CD4-positive, alpha-beta memory T cell (primary cell): ENCODE measurements around the gene HPSE2. TPM values are rescaled to one million over a fixed set of nuclear protein-coding genes. Genes with fewer than 3 reads are reported as not detected.

Experiments
- CTCF ChIA-PET: fragments of 350-600 bp; sonication (Branson Sonifier 250); formaldehyde crosslinking; loops from one replicate; lab custom pipeline; 2021; ENCODE audit warnings: inconsistent platforms; ENCODE audit not compliant: partially characterized antibody; lab: Charles Lee
- POLR2A ChIA-PET: fragments of 350-600 bp; sonication (Branson Sonifier 250); formaldehyde crosslinking; loops from one replicate; lab custom pipeline; 2021; ENCODE audit not compliant: partially characterized antibody; lab: Charles Lee
- DNase-seq, 5 donors: peaks; one replicate each; pipeline versions ENCODE4 v3.0.0 to v3.0.0-alpha.2; 2020 to 2022; ENCODE audit warnings: mixed read lengths in 1 of 5
- H3K27ac ChIP-seq: one replicate; pipeline ENCODE4 v1.7.0; 2013; ENCODE audit warnings: low read depth, low read length
- H3K27me3 ChIP-seq: 2 replicates; pipeline ENCODE4 v1.7.0; 2013; ENCODE audit warnings: mild to moderate bottlenecking, low read length, moderate library complexity; ENCODE audit not compliant: insufficient read depth
- H3K36me3 ChIP-seq: 2 replicates; pipeline ENCODE4 v1.7.0; 2013; ENCODE audit warnings: mild to moderate bottlenecking, low read length, moderate library complexity; ENCODE audit not compliant: insufficient read depth
- H3K4me1 ChIP-seq: 2 replicates; pipeline ENCODE4 v1.7.0; 2013; ENCODE audit warnings: mild to moderate bottlenecking, low read length, moderate library complexity; ENCODE audit not compliant: insufficient read depth
- H3K4me3 ChIP-seq, 2 donors: one replicate each; pipeline ENCODE4 v1.7.0; 2013; ENCODE audit warnings: low read length in 2 of 2, mild to moderate bottlenecking in 1 of 2
- H3K9me3 ChIP-seq, 2 donors: one replicate each; pipeline ENCODE4 v1.7.0; 2013; ENCODE audit warnings: low read length in 2 of 2, control low read depth in 1 of 2; ENCODE audit not compliant: control insufficient read depth in 1 of 2
- H3K27ac Mint-ChIP-seq, 7 donors: one replicate each; pipeline ENCODE4 v1.8.0; 2020 to 2021; ENCODE audit warnings: mixed read lengths in 7 of 7, mild to moderate bottlenecking in 6 of 7, inconsistent platforms in 3 of 7, moderate library complexity in 3 of 7
- H3K27me3 Mint-ChIP-seq, 2 donors: one replicate each; pipeline ENCODE4 v1.8.0; 2020 to 2021; ENCODE audit warnings: mixed read lengths in 2 of 2
- H3K36me3 Mint-ChIP-seq, 2 donors: one replicate each; pipeline ENCODE4 v1.8.0; 2020 to 2021; ENCODE audit warnings: mixed read lengths in 2 of 2, inconsistent platforms in 1 of 2, mild to moderate bottlenecking in 1 of 2
- H3K4me1 Mint-ChIP-seq, 4 donors: one replicate each; pipeline ENCODE4 v1.8.0; 2020 to 2021; ENCODE audit warnings: mixed read lengths in 4 of 4, mild to moderate bottlenecking in 1 of 4
- H3K4me3 Mint-ChIP-seq, 8 donors: one replicate each; pipeline ENCODE4 v1.8.0; 2020 to 2021; ENCODE audit warnings: mixed read lengths in 8 of 8, mild to moderate bottlenecking in 7 of 8, moderate library complexity in 6 of 8, inconsistent platforms in 3 of 8
- H3K9me3 Mint-ChIP-seq, 8 donors: one replicate each; pipeline ENCODE4 v1.8.0; 2020 to 2021; ENCODE audit warnings: mixed read lengths in 8 of 8, mild to moderate bottlenecking in 5 of 8, inconsistent platforms in 3 of 8, moderate library complexity in 1 of 8
- intact Hi-C: fragments of 100-400 bp; cut with micrococcal nuclease; formaldehyde crosslinking; loops from one replicate; pipeline ENCODE4 v1.15.1; 2023
- polyA plus RNA-seq, 2 donors: library from polyadenylated mRNA; unstranded; fragments of 300-500 nt; fragmentation: Illumina TruSeq; gene quantifications; one replicate each; pipeline ENCODE4 v1.2.3, GENCODE V29; 2021
- total RNA-seq, 2 experiments: library from RNA; stranded (reverse); gene quantifications; one replicate each; pipeline ENCODE4 v1.2.3, GENCODE V29; 2021

The HPSE2 gene
- total and polyA plus RNA-seq, 4 experiments from 2014 or later, result 0.09 to 0.12 TPM; not detected in 2

DNA sequence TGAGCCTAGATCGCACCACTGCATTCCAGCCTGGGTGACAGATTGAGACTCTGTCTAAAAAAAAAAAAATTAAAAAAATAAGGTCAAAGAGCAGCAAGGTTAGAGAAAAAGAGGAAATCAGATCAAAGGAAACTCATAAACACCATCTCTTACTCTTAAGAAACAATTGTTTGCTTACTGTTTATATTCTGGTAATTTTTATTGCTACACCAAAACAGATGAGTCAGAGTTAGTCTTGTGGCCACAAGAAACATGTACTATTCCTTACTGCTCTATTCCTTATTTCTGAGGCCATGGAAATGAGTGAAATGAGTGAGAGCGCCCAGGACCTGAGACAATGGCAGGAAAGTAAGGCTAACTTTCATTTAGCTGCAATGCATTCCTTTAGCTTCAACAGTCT, 387.3 kb downstream of the HPSE2 start:
- Histone ChIP-seq H3K27me3 (no peaks in the 10 kb centered on the region), H3K4me3 (no peak overlapping the region), H3K36me3 (no peaks in the 10 kb centered on the region), H3K4me1 (no peaks in the 10 kb centered on the region), H3K27ac (no peak overlapping the region), H3K9me3 (no peaks in the 10 kb centered on the region)
- no peak overlapping the region for H3K27ac Mint-ChIP-seq
- ChIA-PET POLR2A (no interaction called here), CTCF (no interaction called here)
- no peak for DNase-seq
- intact Hi-C loops, result no loop called here
- H3K4me3 Mint-ChIP-seq, result no peak overlapping the region
- no peaks in the 10 kb centered on the region for H3K4me1 Mint-ChIP-seq
- H3K9me3 Mint-ChIP-seq, result peaks cover 0 to 1% (median 0%) of the 10 kb centered on the region in 8 donors
- H3K27me3 Mint-ChIP-seq, result peaks cover 0 to under 1% of the 10 kb centered on the region in 2 donors
- no peaks in the 10 kb centered on the region for H3K36me3 Mint-ChIP-seq

GRCh38 chr10:98846787-98847186, 388.9 kb downstream of the HPSE2 start:
- no peak overlapping the region for H3K27ac ChIP-seq
- H3K36me3 Mint-ChIP-seq, result no peaks in the 10 kb centered on the region
- H3K9me3 Mint-ChIP-seq, result no peaks in the 10 kb centered on the region
- no peaks in the 10 kb centered on the region for H3K36me3 ChIP-seq
- H3K4me1 Mint-ChIP-seq, result no peaks in the 10 kb centered on the region
- no peaks in the 10 kb centered on the region for H3K4me1 ChIP-seq
- POLR2A ChIA-PET, result no interaction called here
- DNase-seq, result no peak
- no peaks in the 10 kb centered on the region for H3K9me3 ChIP-seq
- no peaks in the 10 kb centered on the region for H3K27me3 Mint-ChIP-seq
- no peak overlapping the region for H3K27ac Mint-ChIP-seq
- no peak overlapping the region for H3K4me3 Mint-ChIP-seq
- no peak overlapping the region for H3K4me3 ChIP-seq
- H3K27me3 ChIP-seq, result no peaks in the 10 kb centered on the region
- intact Hi-C loops, result no loop called here
- CTCF ChIA-PET, result no interaction called here

GRCh38 chr10:98833542-98833941, 402.1 kb downstream of the HPSE2 start:
- Histone ChIP-seq H3K4me3 (no peak overlapping the region), H3K36me3 (no peaks in the 10 kb centered on the region), H3K27me3 (no peaks in the 10 kb centered on the region), H3K9me3 (no peaks in the 10 kb centered on the region), H3K4me1 (no peaks in the 10 kb centered on the region), H3K27ac (no peak overlapping the region)
- no peak overlapping the region for H3K27ac Mint-ChIP-seq
- H3K36me3 Mint-ChIP-seq, result no peaks in the 10 kb centered on the region
- intact Hi-C loops, result no loop called here
- no peaks in the 10 kb centered on the region for H3K4me1 Mint-ChIP-seq
- no peak for DNase-seq
- POLR2A ChIA-PET, result no interaction called here
- CTCF ChIA-PET, result no interaction called here
- peaks cover 0 to 3% of the 10 kb centered on the region in 2 donors for H3K27me3 Mint-ChIP-seq
- no peak overlapping the region for H3K4me3 Mint-ChIP-seq
- peaks cover 0 to 6% (median under 1%) of the 10 kb centered on the region in 8 donors for H3K9me3 Mint-ChIP-seq

DNA sequence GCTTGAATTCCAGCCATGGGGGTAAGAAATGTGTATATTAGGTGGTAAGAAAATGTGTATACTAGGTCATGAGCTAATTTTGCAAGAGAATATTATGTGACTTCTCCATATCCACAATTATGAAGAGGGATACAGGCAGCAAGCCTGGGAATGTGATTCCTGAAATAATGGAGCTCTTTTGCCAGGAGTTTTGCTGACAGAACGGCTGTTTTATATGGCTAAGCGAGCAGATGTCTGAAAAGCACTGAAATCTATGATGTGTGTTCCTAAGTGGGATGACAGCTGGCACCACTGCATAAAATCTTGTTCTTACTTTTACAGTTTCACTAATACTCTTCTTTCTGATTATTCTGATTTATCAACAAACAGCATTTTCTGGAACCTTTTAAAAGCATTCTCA, 402.9 kb downstream of the HPSE2 start:
- ChIA-PET POLR2A (no interaction called here), CTCF (no interaction called here)
- Mint-ChIP-seq H3K9me3 (peaks cover 0 to 6% (median under 1%) of the 10 kb centered on the region in 8 donors), H3K36me3 (no peaks in the 10 kb centered on the region), H3K27ac (no peak overlapping the region), H3K27me3 (peaks cover 0 to 3% of the 10 kb centered on the region in 2 donors), H3K4me1 (no peaks in the 10 kb centered on the region), H3K4me3 (no peak overlapping the region)
- no peaks in the 10 kb centered on the region for H3K27me3 ChIP-seq
- intact Hi-C loops, result no loop called here
- no peaks in the 10 kb centered on the region for H3K36me3 ChIP-seq
- no peaks in the 10 kb centered on the region for H3K4me1 ChIP-seq
- H3K9me3 ChIP-seq, result no peaks in the 10 kb centered on the region
- H3K4me3 ChIP-seq, result no peak overlapping the region
- no peak overlapping the region for H3K27ac ChIP-seq
- DNase-seq, result no peak

DNA sequence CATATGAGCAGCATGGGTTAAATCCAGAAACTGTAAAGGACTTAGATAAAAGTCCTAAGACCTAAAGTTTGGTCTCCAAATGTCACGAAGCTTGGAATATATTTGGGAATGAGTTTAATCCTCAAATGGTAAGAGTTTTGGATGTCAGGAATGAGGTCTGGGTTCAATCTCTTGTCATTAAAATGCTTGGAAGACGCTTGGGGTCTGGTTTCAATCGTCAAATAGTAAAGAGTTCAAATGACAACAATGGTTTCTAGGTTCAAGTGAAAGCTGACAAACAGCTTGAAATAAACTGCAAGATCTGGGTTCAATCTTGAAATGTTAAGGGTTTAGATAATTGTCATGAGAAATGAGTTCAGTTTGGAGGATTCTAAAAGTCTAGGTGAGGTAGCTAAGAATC, 403.5 kb downstream of the HPSE2 start:
- Mint-ChIP-seq H3K4me1 (no peaks in the 10 kb centered on the region), H3K4me3 (no peak overlapping the region), H3K27ac (no peak overlapping the region), H3K36me3 (no peaks in the 10 kb centered on the region), H3K27me3 (peaks cover 0 to 3% of the 10 kb centered on the region in 2 donors), H3K9me3 (peaks cover 0 to 6% (median 2%) of the 10 kb centered on the region in 8 donors)
- ChIA-PET POLR2A (no interaction called here), CTCF (no interaction called here)
- Histone ChIP-seq H3K36me3 (no peaks in the 10 kb centered on the region), H3K4me1 (no peaks in the 10 kb centered on the region), H3K4me3 (no peak overlapping the region), H3K27ac (no peak overlapping the region), H3K27me3 (no peaks in the 10 kb centered on the region), H3K9me3 (no peaks in the 10 kb centered on the region)
- intact Hi-C loops, result no loop called here
- no peak for DNase-seq

DNA sequence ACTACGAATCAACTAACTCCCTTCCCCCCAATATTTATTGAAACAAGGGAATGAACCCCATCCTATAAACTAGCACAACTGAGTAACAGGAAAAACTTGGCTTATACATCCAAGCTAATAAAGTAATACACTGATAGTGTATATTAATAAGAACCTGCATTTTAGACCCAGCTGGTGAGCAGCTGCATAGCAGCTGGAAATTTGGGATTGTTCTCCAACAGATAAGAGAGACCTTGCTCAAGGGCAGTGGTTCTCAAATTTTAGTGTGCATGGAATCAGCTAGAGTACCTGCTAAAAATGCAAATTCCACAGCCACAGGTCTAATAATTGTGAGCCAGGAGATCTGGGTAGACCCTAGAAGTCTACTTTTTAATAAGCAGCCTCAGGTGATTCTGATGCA, 404.3 kb downstream of the HPSE2 start:
- H3K27me3 ChIP-seq, result no peaks in the 10 kb centered on the region
- H3K27ac ChIP-seq, result no peak overlapping the region
- Mint-ChIP-seq H3K27me3 (peaks cover 0 to 3% of the 10 kb centered on the region in 2 donors), H3K27ac (no peak overlapping the region), H3K36me3 (no peaks in the 10 kb centered on the region), H3K9me3 (peaks cover 0 to 6% (median 2%) of the 10 kb centered on the region in 8 donors), H3K4me3 (no peak overlapping the region), H3K4me1 (no peaks in the 10 kb centered on the region)
- intact Hi-C loops, result no loop called here
- no peak for DNase-seq
- CTCF ChIA-PET, result no interaction called here
- H3K36me3 ChIP-seq, result no peaks in the 10 kb centered on the region
- POLR2A ChIA-PET, result no interaction called here
- H3K4me1 ChIP-seq, result no peaks in the 10 kb centered on the region
- H3K9me3 ChIP-seq, result no peaks in the 10 kb centered on the region
- no peak overlapping the region for H3K4me3 ChIP-seq

- H3K27me3 Mint-ChIP-seq, result peaks cover 0 to 1% of the 10 kb centered on the region in 2 donors
- no peak overlapping the region for H3K27ac Mint-ChIP-seq
- H3K4me1 Mint-ChIP-seq, result no peaks in the 10 kb centered on the region
- H3K36me3 Mint-ChIP-seq, result no peaks in the 10 kb centered on the region
- ChIA-PET CTCF (no interaction called here), POLR2A (no interaction called here)
- Histone ChIP-seq H3K36me3 (no peaks in the 10 kb centered on the region), H3K4me3 (no peak overlapping the region), H3K27ac (no peak overlapping the region), H3K4me1 (no peaks in the 10 kb centered on the region), H3K9me3 (no peaks in the 10 kb centered on the region), H3K27me3 (no peaks in the 10 kb centered on the region)
- peaks cover 0 to 6% (median 2%) of the 10 kb centered on the region in 8 donors for H3K9me3 Mint-ChIP-seq
- no peak for DNase-seq
- intact Hi-C loops, result no loop called here
- no peak overlapping the region for H3K4me3 Mint-ChIP-seq
Measured at GRCh38 chr10:98825741-98826140, 409.9 kb downstream of the HPSE2 start.

- no peaks in the 10 kb centered on the region for H3K36me3 ChIP-seq
- CTCF ChIA-PET, result no interaction called here
- no peak overlapping the region for H3K4me3 ChIP-seq
- H3K4me1 ChIP-seq, result no peaks in the 10 kb centered on the region
- intact Hi-C loops, result no loop called here
- Mint-ChIP-seq H3K27ac (no peak overlapping the region), H3K27me3 (peaks cover 0 to 4% of the 10 kb centered on the region in 2 donors), H3K9me3 (peaks cover 0 to 5% (median 0%) of the 10 kb centered on the region in 8 donors), H3K36me3 (no peaks in the 10 kb centered on the region), H3K4me3 (no peak overlapping the region), H3K4me1 (no peaks in the 10 kb centered on the region)
- no peak for DNase-seq
- H3K27me3 ChIP-seq, result no peaks in the 10 kb centered on the region
- H3K9me3 ChIP-seq, result no peaks in the 10 kb centered on the region
- no peak overlapping the region for H3K27ac ChIP-seq
- POLR2A ChIA-PET, result no interaction called here
Measured at GRCh38 chr10:98817396-98817795, 418.3 kb downstream of the HPSE2 start.
